Upper lobe of left lung (tissue), 6 donors: ENCODE results near the gene HAAO. TPM values are rescaled to one million over a fixed set of nuclear protein-coding genes. Genes with fewer than 3 reads are reported as not detected.

Experiments used
- ATAC-seq, 2 donors: fragments of 200-7000 bp; cut with Tn5 transposase; one replicate each; pipeline ENCODE4 v1.9.1; 2022; ENCODE audit warnings: mild to moderate bottlenecking in 2 of 2, moderate library complexity in 2 of 2; ENCODE audit not compliant: low FRiP score in 2 of 2
- DNase-seq, 2 donors: peaks; one replicate each; pipeline ENCODE4 v3.0.0-alpha.2; 2019 to 2020
- H3K27ac ChIP-seq, 4 donors: fragments of 200-600 bp; sonication (generic); one replicate each; pipeline ENCODE4 v1.5.1; 2016 to 2019
- H3K27me3 ChIP-seq, 4 donors: fragments of 200-600 bp; sonication (generic); one replicate each; pipeline ENCODE4 v1.5.1; 2017 to 2019
- H3K36me3 ChIP-seq, 4 donors: fragments of 200-600 bp; sonication (generic); one replicate each; pipeline ENCODE4 v1.5.1; 2016 to 2019
- H3K4me1 ChIP-seq, 4 donors: fragments of 200-600 bp; sonication (generic); one replicate each; pipeline ENCODE4 v1.5.1; 2018 to 2019
- H3K4me3 ChIP-seq, 4 donors: fragments of 200-600 bp; sonication (generic); one replicate each; pipeline ENCODE4 v1.5.1; 2017 to 2019; ENCODE audit warnings: mild to moderate bottlenecking in 2 of 4, moderate library complexity in 1 of 4
- H3K9me3 ChIP-seq, 4 donors: fragments of 200-600 bp; sonication (generic); one replicate each; pipeline ENCODE4 v1.5.1; 2018 to 2019
- CTCF ChIP-seq, 6 experiments: fragments of 450-650 bp in 4 of 6; fragments of 200-600 bp in 2 of 6; sonication (generic) in 2 of 6; IDR thresholded peaks; one replicate each; pipeline ENCODE4 v1.5.1; 2016 to 2019; ENCODE audit warnings: antibody characterized with exemption in 6 of 6
- EP300 ChIP-seq, 4 donors: sonication (generic); formaldehyde crosslinking; IDR thresholded peaks; one replicate each; pipeline ENCODE4 v1.5.1; 2017; ENCODE audit warnings: antibody characterized with exemption in 4 of 4, control low read depth in 2 of 4
- POLR2A ChIP-seq, 4 donors: fragments of 450-650 bp; IDR thresholded peaks; one replicate each; pipeline ENCODE4 v1.5.1; 2016 to 2017; ENCODE audit warnings: antibody characterized with exemption in 4 of 4, mild to moderate bottlenecking in 2 of 4
- POLR2AphosphoS5 ChIP-seq, 2 donors: sonication (generic); formaldehyde crosslinking; IDR thresholded peaks; one replicate each; pipeline ENCODE4 v1.5.1; 2017; ENCODE audit warnings: antibody characterized with exemption in 2 of 2
- WGBS, 2 donors: methylation state at CpG; one replicate each; pipeline ENCODE4 v1.1.5; 2017 to 2018; 5-methylcytosine and 5-hydroxymethylcytosine counted together
- total RNA-seq, 6 donors: library from RNA; depleted of rRNA in 4 of 6; stranded (reverse); fragments of >200 nt in 4 of 6; gene quantifications; one replicate each; pipeline versions ENCODE4 v1.1.0 to v1.2.1, GENCODE V29; 2016 to 2021
- donor health status: DM: no; HTN: no; CAD: no; lungs with moderate emphysema.
- donor health status: DM: no; HTN: yes; CAD: no; lungs with severe emphysema.

The HAAO gene
- 1 to 10 TPM; 1.8 to 9.4 (median 7.1) TPM for total RNA-seq

DNA sequence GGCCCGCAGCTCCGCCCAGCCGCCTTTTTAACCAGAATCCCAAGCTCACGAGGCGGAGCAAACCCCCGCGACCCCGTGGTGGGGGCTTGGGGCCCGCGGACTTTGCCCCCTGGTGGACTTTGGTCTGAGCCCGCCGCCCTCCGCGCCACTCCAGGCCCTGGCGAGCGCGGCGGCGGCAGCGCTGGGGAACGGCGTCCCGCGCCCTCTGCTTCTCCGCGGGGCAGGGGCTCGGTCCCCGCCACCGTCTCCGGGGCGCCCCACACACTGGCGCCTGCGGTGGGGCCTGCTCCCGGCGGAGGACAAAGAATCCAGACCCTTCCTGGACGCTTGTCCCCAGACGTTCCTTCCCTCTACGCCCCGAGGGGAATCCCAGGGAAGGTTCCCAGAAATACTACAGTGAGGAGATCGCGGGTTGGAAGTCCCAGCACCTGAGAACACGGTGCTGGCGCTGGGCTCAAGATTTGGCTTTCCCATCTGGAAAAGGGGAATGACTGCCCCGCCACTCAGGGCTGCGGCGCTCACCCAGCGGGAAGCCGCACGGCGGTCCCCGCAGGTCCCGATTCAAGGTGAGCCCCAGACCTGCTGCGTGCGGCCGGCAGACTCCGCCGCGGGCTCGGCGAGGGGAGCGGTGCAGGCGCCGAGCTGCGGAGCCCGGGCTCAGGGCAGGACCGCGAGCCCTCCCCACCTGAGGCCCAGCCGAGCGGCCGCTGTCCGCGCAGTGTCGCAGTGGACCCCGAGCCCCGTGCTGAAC lies at the start of gene HAAO:
TSS of gene HAAO (minus strand) at position 1 of the 751 bp plus-strand sequence. CDS start 47 bp downstream, outside the sequence.
- TF ChIP-seq POLR2A (IDR thresholded peaks at IDR 0.05) (peak in 1 of 4 donors; percentile 24), CTCF (IDR thresholded peaks at IDR 0.05) (peak in 3 of 6 experiments; percentile 18 to 46 (median 44)), EP300 (IDR thresholded peaks at IDR 0.05) (no peak), POLR2AphosphoS5 (IDR thresholded peaks at IDR 0.05) (peak in 1 of 2 donors; percentile 7)
- Histone ChIP-seq H3K27ac (peak within 1 kb of the TSS; percentile 68 to 87 (median 78)), H3K36me3 (no peaks in the 10 kb centered on the region), H3K4me3 (peak within 1 kb of the TSS; percentile 0 to 61 (median 53)), H3K9me3 (no peaks in the 10 kb centered on the region), H3K4me1 (peaks cover 9 to 20% (median 14%) of the 10 kb centered on the region in 4 donors), H3K27me3 (no peaks in the 10 kb centered on the region)
- ATAC-seq: peak in 1 of 2 donors; percentile 83
- 6% methylated on average over 38 of the region's 75 CpGs; no CpG with 5 or more reads in 1 of the 2 donors for WGBS, 2 donors
- peak; percentile 39 to 92 for DNase-seq

DNA sequence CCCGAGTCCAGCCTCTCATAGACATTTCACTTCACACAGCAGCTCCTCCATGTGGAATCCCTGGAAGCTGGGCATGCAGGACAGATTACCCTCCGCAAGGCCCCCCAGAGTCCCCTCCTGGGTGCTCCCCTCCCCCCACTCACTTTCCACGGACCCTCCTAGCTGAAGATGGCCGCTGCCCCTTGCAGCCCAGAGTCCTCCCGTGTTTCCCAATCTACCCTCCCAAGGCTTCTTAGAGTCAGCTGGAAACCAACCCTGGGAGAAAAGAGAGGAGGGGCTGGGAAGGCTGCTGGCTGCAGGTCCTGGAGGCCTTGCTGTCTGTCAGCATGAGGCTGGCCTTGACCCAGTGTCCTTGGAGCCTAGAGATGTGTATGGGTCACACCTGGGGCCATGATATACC lies 49.0 kb upstream of the HAAO start:
- H3K4me1 ChIP-seq: peaks cover 16 to 22% (median 19%) of the 10 kb centered on the region in 4 donors
- DNase-seq: peak in 1 of 2 donors; percentile 13
- H3K9me3 ChIP-seq: no peaks in the 10 kb centered on the region
- H3K27me3 ChIP-seq: no peaks in the 10 kb centered on the region
- no peak overlapping the region for H3K27ac ChIP-seq
- no peak overlapping the region for H3K4me3 ChIP-seq
- WGBS, 2 donors: 83 to 94% methylated on average over 5 of the region's 5 CpGs
- H3K36me3 ChIP-seq: no peaks in the 10 kb centered on the region
- no peak for TF ChIP-seq POLR2A (IDR thresholded peaks at IDR 0.05)
- no peak for TF ChIP-seq CTCF (IDR thresholded peaks at IDR 0.05)
- no peak for TF ChIP-seq POLR2AphosphoS5 (IDR thresholded peaks at IDR 0.05)
- no peak for TF ChIP-seq EP300 (IDR thresholded peaks at IDR 0.05)
- no peak for ATAC-seq

GRCh38 chr2:42840760-42841159 lies 48.4 kb upstream of the HAAO start:
- TF ChIP-seq CTCF (IDR thresholded peaks at IDR 0.05) (no peak), EP300 (IDR thresholded peaks at IDR 0.05) (no peak), POLR2A (IDR thresholded peaks at IDR 0.05) (no peak), POLR2AphosphoS5 (IDR thresholded peaks at IDR 0.05) (no peak)
- no peaks in the 10 kb centered on the region for H3K9me3 ChIP-seq
- peak in 1 of 2 donors; percentile 16 for DNase-seq
- no peak overlapping the region for H3K27ac ChIP-seq
- peaks cover 11 to 21% (median 19%) of the 10 kb centered on the region in 4 donors for H3K4me1 ChIP-seq
- 84 to 95% methylated on average over 6 of the region's 6 CpGs for WGBS, 2 donors
- H3K36me3 ChIP-seq: no peaks in the 10 kb centered on the region
- ATAC-seq: no peak
- no peak overlapping the region for H3K4me3 ChIP-seq
- no peaks in the 10 kb centered on the region for H3K27me3 ChIP-seq

DNA sequence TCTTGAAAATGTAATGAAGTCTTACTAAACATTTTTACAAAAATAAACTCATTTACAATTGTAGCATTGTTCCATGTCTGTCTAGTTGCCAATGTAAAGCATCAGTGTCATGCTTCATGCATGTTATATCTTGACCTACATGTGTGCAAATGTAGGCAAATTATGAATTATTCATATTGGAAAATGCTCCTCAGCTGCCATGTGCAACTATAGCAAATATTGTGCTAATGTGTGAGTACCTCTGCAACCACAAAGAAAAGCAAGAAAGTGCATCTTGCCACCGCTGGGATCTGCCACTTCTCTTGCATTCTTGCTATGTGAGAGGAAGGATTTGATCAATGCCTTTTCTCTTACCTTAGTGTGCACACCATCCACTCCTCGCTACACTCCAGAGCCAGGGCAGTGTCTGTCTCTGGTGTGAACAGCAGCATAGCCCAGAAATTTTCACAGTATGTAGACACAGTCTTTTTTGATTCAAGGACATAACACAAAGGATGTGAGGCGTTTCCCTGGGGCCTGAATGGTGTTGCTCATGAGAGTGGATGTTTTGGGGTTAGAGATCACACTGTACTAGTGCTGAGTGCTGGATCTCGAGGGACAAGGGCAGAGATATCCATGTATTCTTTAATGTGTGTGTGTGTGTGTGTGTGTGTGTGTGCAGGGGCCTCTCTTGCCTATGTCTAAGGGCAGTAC lies 47.6 kb upstream of the HAAO start:
- WGBS, 2 donors: 80 to 81% methylated on average over 4 of the region's 4 CpGs
- Histone ChIP-seq H3K27ac (no peak overlapping the region), H3K9me3 (no peaks in the 10 kb centered on the region), H3K27me3 (no peaks in the 10 kb centered on the region), H3K4me1 (peaks cover 4 to 14% (median 14%) of the 10 kb centered on the region in 4 donors), H3K4me3 (no peak overlapping the region), H3K36me3 (no peaks in the 10 kb centered on the region)
- TF ChIP-seq CTCF (IDR thresholded peaks at IDR 0.05) (no peak), POLR2A (IDR thresholded peaks at IDR 0.05) (no peak), EP300 (IDR thresholded peaks at IDR 0.05) (no peak), POLR2AphosphoS5 (IDR thresholded peaks at IDR 0.05) (no peak)
- ATAC-seq (no peak), DNase-seq (peak in 1 of 2 donors; percentile 12)
